GM10248 (cell line): Measurements from ENCODE around the gene FYN.

Experiments used
- CTCF ChIA-PET: fragments of 300-600 bp; sonication (Branson Sonifier 250); formaldehyde crosslinking; extraction: SDS; loops from one replicate; lab custom pipeline; 2021; ENCODE audit warnings: antibody characterized with exemption; lab: Yijun Ruan, JAX
- POLR2A ChIA-PET: fragments of 350-650 bp; sonication (Branson Sonifier 250); formaldehyde crosslinking; extraction: SDS; loops from one replicate; lab custom pipeline; 2020; ENCODE audit warnings: antibody characterized with exemption; lab: Yijun Ruan, JAX
- DNase-seq: peaks from one replicate; pipeline ENCODE4 v3.0.0; 2012; ENCODE audit errors: extremely low spot score
- TF ChIP-seq, protein P1 (sequence below): IDR thresholded peaks from 2 replicates; pipeline ENCODE4 v1.5.1; 2012; ENCODE audit warnings: mild to moderate bottlenecking, low read depth; ENCODE audit errors: extremely low read depth, missing control alignments, control extremely low read depth

Gene FYN

DNA sequence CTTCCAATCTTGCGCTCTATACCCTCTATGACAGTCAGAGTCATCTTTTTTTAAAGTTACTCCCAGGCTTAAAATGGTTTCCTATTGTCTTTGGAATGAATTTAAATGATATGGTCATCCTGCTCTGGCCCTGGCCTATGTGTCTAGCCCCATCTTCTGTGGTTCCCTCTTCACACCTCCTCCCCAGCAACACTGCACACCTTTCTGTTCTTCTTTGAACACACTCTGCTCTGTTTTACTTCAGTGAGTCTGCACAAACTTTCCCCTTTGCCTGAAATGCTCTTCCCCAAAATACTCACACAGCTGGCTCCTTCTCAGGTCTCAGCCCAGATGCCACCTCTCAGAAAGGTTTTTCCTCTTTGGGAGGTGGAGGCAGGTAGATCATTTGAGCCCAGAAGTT is 132.7 kb downstream of the FYN start:
- DNase-seq = no peak
- ChIA-PET CTCF (interaction anchor here (0.7 to 2.6 kb wide), 6 partner anchors 12 to 347 kb away, joined by 3 to 7 read pairs (median 3); partner anchors contain the start of genes FAM229B and TUBE1), POLR2A (interaction anchor here (1.0 kb wide), 1 partner anchor 24 kb away, joined by 3 read pairs; no protein-coding TSS in a partner anchor)
- TF ChIP-seq, protein P1, sequence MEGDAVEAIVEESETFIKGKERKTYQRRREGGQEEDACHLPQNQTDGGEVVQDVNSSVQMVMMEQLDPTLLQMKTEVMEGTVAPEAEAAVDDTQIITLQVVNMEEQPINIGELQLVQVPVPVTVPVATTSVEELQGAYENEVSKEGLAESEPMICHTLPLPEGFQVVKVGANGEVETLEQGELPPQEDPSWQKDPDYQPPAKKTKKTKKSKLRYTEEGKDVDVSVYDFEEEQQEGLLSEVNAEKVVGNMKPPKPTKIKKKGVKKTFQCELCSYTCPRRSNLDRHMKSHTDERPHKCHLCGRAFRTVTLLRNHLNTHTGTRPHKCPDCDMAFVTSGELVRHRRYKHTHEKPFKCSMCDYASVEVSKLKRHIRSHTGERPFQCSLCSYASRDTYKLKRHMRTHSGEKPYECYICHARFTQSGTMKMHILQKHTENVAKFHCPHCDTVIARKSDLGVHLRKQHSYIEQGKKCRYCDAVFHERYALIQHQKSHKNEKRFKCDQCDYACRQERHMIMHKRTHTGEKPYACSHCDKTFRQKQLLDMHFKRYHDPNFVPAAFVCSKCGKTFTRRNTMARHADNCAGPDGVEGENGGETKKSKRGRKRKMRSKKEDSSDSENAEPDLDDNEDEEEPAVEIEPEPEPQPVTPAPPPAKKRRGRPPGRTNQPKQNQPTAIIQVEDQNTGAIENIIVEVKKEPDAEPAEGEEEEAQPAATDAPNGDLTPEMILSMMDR = no peak

DNA sequence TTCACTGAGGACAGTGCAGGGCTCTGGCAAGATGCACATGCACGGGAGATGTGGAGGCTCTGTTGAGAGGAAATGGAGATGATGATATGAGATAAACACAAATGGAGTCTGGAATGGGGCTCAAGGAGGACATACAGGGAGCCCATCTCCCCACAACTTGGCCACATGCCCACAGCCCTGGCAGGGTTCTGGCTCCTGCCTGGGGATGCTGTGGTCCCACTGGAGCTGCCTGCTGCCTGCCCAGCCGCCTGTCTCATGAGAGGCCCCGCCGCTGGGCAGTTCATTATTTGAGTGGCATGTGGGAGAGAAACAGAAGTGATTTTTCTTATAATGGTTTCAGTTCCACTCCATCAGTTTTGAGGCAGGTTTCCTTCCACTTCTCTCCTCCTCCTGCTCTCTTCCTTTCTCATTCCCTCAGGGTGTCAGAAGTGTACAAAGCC is 134.0 kb downstream of the FYN start:
- peak; percentile 18 for DNase-seq
- TF ChIP-seq, protein P1 = no peak
- CTCF ChIA-PET = interaction anchor here (0.9 to 3.2 kb wide), 3 partner anchors 13 to 17 kb away, joined by 3 to 10 read pairs (median 3); no protein-coding TSS in a partner anchor
- POLR2A ChIA-PET = no interaction called here

DNA sequence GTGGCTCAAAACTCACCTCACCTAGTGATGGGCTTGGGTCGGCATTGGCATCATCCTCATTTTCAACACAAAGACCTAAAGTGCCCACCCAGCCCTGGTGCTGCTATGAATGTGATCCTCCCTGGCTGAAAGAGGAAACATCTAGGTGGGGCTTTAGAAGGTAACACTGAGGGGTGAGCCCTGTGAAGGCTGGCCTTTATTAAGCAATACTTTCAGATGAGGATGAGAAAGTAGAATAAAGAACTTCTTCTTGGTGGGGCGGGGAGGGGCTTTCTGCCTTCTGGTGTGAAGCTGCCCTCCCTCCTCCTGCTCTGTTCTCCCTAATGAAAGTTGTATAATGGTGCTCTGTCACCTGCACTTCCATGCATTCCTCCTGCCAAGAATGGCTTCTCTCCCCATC is 134.6 kb downstream of the FYN start:
- TF ChIP-seq, protein P1 = no peak
- DNase-seq = no peak
- ChIA-PET POLR2A (no interaction called here), CTCF (interaction anchor here (0.9 to 3.2 kb wide), 4 partner anchors 9 to 29 kb away, joined by 3 to 10 read pairs (median 4); no protein-coding TSS in a partner anchor)

DNA sequence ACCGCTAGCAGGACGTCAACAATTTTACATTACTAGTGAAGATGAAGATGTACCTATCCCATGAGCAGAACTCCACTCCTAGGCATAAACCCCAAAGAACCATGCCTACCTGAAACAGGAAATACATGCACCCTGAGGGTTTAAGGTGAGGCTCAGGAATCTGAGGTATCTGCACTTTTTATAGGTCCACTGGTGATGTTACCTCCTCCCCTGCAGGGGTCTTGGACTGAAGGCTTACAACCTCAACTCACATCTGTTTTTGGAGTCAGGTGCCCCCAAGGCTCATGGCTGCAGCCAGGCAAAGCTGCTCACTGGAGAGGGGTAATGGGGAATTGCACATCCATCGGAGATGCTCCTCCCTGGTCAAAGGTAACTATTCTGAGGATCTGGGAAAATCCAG is 135.1 kb downstream of the FYN start:
- TF ChIP-seq, protein P1 = no peak
- ChIA-PET POLR2A (no interaction called here), CTCF (interaction anchor here (0.9 to 3.2 kb wide), 4 partner anchors 9 to 28 kb away, joined by 3 to 10 read pairs (median 4); no protein-coding TSS in a partner anchor)
- no peak for DNase-seq

DNA sequence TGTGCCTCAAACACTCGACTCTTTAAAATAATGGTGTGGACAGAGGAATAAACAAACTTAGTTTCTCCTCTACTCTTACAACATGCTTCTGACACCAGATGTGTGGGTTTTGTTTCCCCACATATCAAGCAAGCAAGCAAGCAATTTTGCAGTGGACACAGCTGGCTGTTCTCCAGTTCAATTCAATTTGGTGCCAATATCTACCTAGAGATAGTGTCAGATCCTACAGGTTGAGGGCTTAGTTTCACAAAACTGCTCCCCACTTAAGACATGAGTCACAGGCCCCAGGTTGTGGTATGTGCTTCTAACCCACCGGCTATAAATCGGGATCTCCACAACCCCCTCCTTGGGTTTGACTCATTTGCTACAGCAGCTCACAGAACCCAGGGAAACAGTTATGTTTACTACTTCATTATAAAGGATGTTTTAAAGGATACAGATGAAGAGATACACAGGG is 136.2 kb downstream of the FYN start:
- ChIA-PET CTCF (interaction anchor here (1.3 to 4.4 kb wide), 4 partner anchors 11 to 21 kb away, joined by 3 to 27 read pairs (median 8); no protein-coding TSS in a partner anchor), POLR2A (interaction anchor here (1.1 kb wide), 1 partner anchor 27 kb away, joined by 4 read pairs; no protein-coding TSS in a partner anchor)
- DNase-seq = no peak
- TF ChIP-seq, protein P1 = no peak

DNA sequence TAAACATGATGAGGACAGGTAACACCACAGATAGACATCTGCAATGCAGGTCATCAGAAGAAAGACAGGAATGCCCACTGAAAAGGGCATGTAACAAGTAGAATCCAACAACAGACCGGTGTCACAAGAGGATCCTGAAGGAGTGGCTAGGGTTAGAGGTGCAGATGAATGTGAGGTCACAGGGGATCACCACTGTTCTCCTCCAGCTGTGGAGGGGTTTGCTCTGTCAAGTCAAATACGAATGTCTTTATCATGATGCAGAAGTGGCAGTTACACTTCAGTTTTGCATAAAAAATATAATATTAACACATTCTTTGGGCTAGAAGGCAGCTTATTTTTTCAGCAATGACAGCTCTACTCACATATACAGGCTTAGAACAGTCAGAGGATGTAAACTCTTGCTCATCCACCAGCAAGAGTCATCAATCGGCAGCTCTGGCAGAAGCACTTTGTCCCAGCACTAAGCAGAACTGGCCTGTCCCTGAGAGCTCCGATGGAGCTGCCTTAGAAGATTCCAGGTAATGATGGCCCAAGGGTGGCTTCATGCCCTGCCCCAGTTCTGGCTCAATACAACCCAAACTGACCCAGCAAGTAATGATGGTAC is 137.1 kb downstream of the FYN start:
- POLR2A ChIA-PET = interaction anchor here (1.1 kb wide), 1 partner anchor 28 kb away, joined by 4 read pairs; no protein-coding TSS in a partner anchor
- DNase-seq = no peak
- CTCF ChIA-PET = interaction anchor here (0.9 to 4.4 kb wide), 11 partner anchors 10 to 306 kb away, joined by 3 to 27 read pairs (median 3); no protein-coding TSS in a partner anchor
- TF ChIP-seq, protein P1 = no peak
